ENCODE results near the gene B9D1. TPM values are rescaled to one million over a fixed set of nuclear protein-coding genes. Genes with fewer than 3 reads are reported as not detected.

Gene B9D1
- total RNA-seq, 1 donor from 2014 or later = 26.2 TPM

DNA sequence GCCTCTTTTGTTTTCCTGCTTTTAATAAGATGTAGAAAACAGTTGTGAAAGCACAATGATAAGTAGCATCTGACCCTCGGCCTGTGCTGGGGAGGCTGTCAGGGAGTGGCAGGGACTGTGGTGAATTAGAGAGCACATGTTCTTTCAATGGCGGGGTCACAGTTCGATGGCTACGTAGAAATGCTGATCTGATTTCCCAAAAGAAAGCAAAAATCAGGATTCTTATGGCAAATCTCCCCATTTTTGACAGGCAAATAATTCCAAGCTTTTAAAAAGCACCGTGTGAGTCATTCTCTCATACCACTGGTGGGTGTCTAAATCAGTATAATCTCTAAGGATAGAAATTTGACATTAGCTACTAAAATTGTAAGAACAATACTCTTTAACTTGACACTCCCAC, 11.6 kb upstream of the B9D1 start:
- Mint-ChIP-seq H3K9me3 (no peaks in the 10 kb centered on the region), H3K36me3 (no peaks in the 10 kb centered on the region), H3K27me3 (ENCODE audit: low read depth) (no peaks in the 10 kb centered on the region), H3K4me1 (peaks cover 14% of the 10 kb centered on the region), H3K27ac (no peak overlapping the region), H3K4me3 (no peak overlapping the region)
- TF ChIP-seq, protein P1, sequence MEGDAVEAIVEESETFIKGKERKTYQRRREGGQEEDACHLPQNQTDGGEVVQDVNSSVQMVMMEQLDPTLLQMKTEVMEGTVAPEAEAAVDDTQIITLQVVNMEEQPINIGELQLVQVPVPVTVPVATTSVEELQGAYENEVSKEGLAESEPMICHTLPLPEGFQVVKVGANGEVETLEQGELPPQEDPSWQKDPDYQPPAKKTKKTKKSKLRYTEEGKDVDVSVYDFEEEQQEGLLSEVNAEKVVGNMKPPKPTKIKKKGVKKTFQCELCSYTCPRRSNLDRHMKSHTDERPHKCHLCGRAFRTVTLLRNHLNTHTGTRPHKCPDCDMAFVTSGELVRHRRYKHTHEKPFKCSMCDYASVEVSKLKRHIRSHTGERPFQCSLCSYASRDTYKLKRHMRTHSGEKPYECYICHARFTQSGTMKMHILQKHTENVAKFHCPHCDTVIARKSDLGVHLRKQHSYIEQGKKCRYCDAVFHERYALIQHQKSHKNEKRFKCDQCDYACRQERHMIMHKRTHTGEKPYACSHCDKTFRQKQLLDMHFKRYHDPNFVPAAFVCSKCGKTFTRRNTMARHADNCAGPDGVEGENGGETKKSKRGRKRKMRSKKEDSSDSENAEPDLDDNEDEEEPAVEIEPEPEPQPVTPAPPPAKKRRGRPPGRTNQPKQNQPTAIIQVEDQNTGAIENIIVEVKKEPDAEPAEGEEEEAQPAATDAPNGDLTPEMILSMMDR (IDR thresholded peaks at IDR 0.05; ENCODE audit: unreplicated experiment) = no peak
- DNase-seq (ENCODE audit: low spot score in 2 of 2, unreplicated experiment in 2 of 2) = no peak

DNA sequence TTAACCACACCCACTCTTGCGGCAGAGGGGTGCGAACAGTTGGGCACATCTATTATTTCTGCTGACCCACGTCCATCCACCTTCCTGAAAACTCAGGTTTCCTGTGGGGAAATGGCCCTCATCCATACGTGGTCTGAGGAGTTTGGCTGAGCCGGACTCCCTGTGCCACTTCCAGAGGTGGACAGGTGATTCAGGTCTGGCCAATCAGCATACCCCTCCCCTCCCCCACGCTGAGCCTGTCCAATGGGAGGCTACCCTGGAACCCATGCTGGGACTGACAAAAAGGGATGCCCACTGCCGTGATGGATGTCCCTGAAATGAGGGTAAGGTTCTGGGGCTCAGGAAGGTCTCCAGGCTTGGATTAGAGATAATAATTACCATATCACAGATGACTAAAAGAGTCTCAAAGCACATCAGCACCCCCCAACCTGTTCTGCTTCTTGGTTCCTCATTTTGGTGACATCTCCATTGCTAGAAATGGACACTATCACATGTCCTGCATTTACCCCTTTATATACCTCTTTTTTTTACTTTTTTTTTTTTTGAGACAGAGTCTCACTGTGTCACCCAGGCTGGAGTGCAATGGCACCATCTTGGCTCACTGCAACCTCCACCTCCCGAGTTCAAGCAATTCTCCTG, 10.5 kb upstream of the B9D1 start:
- Mint-ChIP-seq H3K4me1 (peaks cover 9% of the 10 kb centered on the region), H3K4me3 (no peak overlapping the region), H3K36me3 (no peaks in the 10 kb centered on the region), H3K27me3 (ENCODE audit: low read depth) (no peaks in the 10 kb centered on the region), H3K9me3 (no peaks in the 10 kb centered on the region), H3K27ac (no peak overlapping the region)
- TF ChIP-seq, protein P1 (IDR thresholded peaks at IDR 0.05; ENCODE audit: unreplicated experiment) = no peak
- no peak for DNase-seq (ENCODE audit: low spot score in 2 of 2, unreplicated experiment in 2 of 2)

DNA sequence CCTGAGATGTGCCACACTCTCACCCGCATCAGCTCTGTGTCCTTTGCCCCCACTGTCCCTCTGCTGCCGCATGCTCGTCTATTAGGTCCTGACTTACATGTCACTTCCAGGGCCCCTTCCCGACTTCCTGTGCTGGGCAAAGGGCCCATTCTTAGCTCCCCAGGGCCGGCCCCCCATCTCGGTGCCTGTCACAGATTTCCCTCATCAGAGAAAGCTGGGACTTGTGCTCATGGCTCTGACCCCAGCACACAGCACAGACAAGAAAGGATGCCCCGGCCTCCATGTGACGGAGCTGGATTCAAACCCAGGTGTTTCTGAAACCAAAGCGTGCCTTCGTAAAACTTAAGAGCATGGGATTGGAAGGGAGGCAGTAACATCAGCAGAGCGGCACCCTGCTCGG, 9.9 kb upstream of the B9D1 start:
- no peak overlapping the region for H3K27ac Mint-ChIP-seq
- TF ChIP-seq, protein P1 (IDR thresholded peaks at IDR 0.05; ENCODE audit: unreplicated experiment) = no peak
- no peaks in the 10 kb centered on the region for H3K27me3 Mint-ChIP-seq (ENCODE audit: low read depth)
- H3K4me1 Mint-ChIP-seq = peaks cover 9% of the 10 kb centered on the region
- H3K36me3 Mint-ChIP-seq = no peaks in the 10 kb centered on the region
- no peaks in the 10 kb centered on the region for H3K9me3 Mint-ChIP-seq
- no peak for DNase-seq (ENCODE audit: low spot score in 2 of 2, unreplicated experiment in 2 of 2)
- no peak overlapping the region for H3K4me3 Mint-ChIP-seq

DNA sequence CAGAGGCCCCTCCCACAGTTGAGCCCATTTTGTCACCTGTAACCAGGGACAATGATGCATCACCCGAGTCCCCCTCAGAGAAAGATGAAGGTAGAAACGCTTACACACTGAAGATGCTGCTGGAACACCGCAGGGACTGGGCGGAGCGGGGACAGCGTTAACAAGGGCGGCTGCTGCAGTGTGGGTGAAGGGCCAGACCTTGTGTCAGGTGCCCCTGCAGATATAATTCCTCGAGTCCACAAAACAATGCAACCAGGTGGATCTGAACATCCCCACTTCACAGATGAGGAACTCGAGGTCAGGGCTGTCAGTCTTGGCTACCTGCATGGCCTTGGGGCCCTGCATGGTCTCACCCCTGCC, 9.5 kb upstream of the B9D1 start:
- Mint-ChIP-seq H3K9me3 (no peaks in the 10 kb centered on the region), H3K36me3 (no peaks in the 10 kb centered on the region), H3K4me3 (no peak overlapping the region), H3K27me3 (ENCODE audit: low read depth) (no peaks in the 10 kb centered on the region), H3K27ac (no peak overlapping the region), H3K4me1 (peaks cover 6% of the 10 kb centered on the region)
- no peak for DNase-seq (ENCODE audit: low spot score in 2 of 2, unreplicated experiment in 2 of 2)
- TF ChIP-seq, protein P1 (IDR thresholded peaks at IDR 0.05; ENCODE audit: unreplicated experiment) = no peak

DNA sequence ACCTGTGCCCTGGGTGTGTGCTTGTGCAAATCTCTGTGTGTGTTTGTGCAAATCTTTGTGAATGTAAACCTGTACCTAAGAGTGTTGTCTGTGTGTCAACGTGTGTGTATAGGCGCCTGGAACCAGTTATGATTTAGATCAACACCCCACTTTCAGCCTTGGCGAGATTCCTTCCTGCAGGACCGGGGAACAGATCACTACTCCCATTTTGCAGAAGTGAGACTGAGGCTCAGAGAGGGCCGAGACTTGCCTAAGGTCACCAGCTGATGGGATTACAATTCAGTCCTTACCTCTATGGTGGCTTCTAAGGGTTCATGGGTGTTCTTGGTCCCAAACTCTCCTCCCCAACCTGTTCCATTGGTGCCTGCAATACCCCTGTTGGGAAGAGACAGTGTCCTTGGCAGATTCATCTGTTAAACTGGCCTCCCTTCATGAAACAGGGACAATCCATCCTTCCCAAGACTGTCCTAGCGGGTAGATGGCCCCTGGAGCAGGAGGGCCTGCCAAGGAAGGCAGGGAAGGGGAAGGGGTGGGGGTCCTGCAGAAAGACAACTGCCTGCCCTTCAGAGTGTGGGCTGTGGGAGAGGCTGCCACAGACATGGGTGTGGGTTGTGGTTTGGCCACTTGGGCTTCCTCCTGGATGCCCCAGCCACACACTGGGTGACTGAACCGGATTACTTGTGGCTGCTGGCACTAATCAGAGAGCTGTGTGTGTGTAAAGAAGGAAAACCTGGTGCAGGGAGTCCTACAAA, 8.9 kb upstream of the B9D1 start:
- Mint-ChIP-seq H3K27ac (no peak overlapping the region), H3K4me3 (no peak overlapping the region), H3K4me1 (peaks cover 3% of the 10 kb centered on the region), H3K9me3 (no peaks in the 10 kb centered on the region), H3K36me3 (no peaks in the 10 kb centered on the region), H3K27me3 (ENCODE audit: low read depth) (no peaks in the 10 kb centered on the region)
- TF ChIP-seq, protein P1 (IDR thresholded peaks at IDR 0.05; ENCODE audit: unreplicated experiment) = no peak
- no peak for DNase-seq (ENCODE audit: low spot score in 2 of 2, unreplicated experiment in 2 of 2)
